SK-N-SH (cell line): ENCODE measurements around the gene DYNC1H1.

ENCODE experiments used
- CHD2 ChIP-seq: fragments of 150-350 bp; IDR thresholded peaks from 2 replicates; pipeline ENCODE4 v1.6.1; 2018; ENCODE audit warnings: low read length; ENCODE audit not compliant: partially characterized antibody
- EP300 ChIP-seq, 2 experiments: IDR thresholded peaks; 2 replicates each; pipeline versions ENCODE4 v1.4.0 to v1.6.1; 2012; ENCODE audit warnings: borderline replicate concordance in 1 of 2, low read depth in 1 of 2, low read length in 1 of 2
- POLR2AphosphoS5 ChIP-seq: IDR thresholded peaks from 2 replicates; pipeline ENCODE4 v1.6.1; 2012; ENCODE audit warnings: low read depth, low read length
- RAD21 ChIP-seq: IDR thresholded peaks from 2 replicates; pipeline ENCODE4 v1.6.1; 2012; ENCODE audit warnings: mild to moderate bottlenecking, low read length
- SIN3A ChIP-seq: IDR thresholded peaks from 2 replicates; pipeline ENCODE4 v1.6.1; 2012; ENCODE audit warnings: low read depth, mild to moderate bottlenecking, low read length, moderate library complexity, borderline replicate concordance
- SMC3 ChIP-seq: IDR thresholded peaks from 2 replicates; pipeline ENCODE4 v1.6.1; 2012; ENCODE audit warnings: low read depth, low read length, improper control_type of control experiment
- TAF1 ChIP-seq: IDR thresholded peaks from 2 replicates; pipeline ENCODE4 v1.6.1; 2012; ENCODE audit warnings: low read depth, mild to moderate bottlenecking, low read length, moderate library complexity, borderline replicate concordance
- TCF12 ChIP-seq: IDR thresholded peaks from 2 replicates; pipeline ENCODE4 v1.4.0; 2012
- TF ChIP-seq, protein P1 (sequence below): IDR thresholded peaks from 2 replicates; pipeline ENCODE4; 2012
- TF ChIP-seq, protein P2 (sequence below): fragments of 150-350 bp; IDR thresholded peaks from 2 replicates; pipeline ENCODE4 v1.6.1; 2017; ENCODE audit warnings: antibody characterized with exemption, low read length, low read depth, borderline replicate concordance
- TF ChIP-seq, protein P3 (sequence below): fragments of 200-600 bp; sonication (generic); IDR thresholded peaks from 2 replicates; pipeline ENCODE4 v1.6.1; 2017; ENCODE audit warnings: antibody characterized with exemption, mild to moderate bottlenecking, moderate library complexity
- TF ChIP-seq, protein P4 (sequence below): IDR thresholded peaks from 2 replicates; pipeline ENCODE4 v1.6.1; 2012; ENCODE audit warnings: mild to moderate bottlenecking, low read depth, low read length, moderate library complexity

DNA sequence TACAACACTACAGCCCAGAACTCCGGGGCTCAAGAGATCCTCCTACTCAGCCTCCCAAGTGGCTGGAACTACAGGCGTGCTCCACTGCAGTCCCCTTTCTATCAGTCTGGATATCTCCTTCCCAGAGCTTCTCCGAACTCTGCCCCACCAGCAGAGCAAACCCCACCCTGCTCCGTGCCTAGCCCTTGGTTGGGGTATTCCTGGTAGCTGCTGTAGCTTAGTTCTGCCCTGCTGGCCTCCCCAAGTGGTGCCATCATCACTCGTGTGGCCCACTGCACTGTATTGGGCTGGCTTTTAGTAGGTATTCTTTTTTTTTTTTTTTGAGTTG lies 113.0 kb downstream of the DYNC1H1 start:
- no peak for TF ChIP-seq SIN3A
- no peak for TF ChIP-seq TCF12
- no peak for TF ChIP-seq SMC3
- TF ChIP-seq, protein P1, sequence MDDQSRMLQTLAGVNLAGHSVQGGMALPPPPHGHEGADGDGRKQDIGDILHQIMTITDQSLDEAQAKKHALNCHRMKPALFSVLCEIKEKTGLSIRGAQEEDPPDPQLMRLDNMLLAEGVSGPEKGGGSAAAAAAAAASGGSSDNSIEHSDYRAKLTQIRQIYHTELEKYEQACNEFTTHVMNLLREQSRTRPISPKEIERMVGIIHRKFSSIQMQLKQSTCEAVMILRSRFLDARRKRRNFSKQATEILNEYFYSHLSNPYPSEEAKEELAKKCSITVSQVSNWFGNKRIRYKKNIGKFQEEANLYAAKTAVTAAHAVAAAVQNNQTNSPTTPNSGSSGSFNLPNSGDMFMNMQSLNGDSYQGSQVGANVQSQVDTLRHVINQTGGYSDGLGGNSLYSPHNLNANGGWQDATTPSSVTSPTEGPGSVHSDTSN, result no peak
- TF ChIP-seq EP300 (IDR thresholded peaks at IDR 0.05; ENCODE audit: borderline replicate concordance in 1 of 2, low read depth in 1 of 2, low read length in 1 of 2), result no peak
- TF ChIP-seq, protein P2, sequence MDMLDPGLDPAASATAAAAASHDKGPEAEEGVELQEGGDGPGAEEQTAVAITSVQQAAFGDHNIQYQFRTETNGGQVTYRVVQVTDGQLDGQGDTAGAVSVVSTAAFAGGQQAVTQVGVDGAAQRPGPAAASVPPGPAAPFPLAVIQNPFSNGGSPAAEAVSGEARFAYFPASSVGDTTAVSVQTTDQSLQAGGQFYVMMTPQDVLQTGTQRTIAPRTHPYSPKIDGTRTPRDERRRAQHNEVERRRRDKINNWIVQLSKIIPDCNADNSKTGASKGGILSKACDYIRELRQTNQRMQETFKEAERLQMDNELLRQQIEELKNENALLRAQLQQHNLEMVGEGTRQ, result no peak
- TF ChIP-seq TAF1, result no peak
- TF ChIP-seq, protein P3, sequence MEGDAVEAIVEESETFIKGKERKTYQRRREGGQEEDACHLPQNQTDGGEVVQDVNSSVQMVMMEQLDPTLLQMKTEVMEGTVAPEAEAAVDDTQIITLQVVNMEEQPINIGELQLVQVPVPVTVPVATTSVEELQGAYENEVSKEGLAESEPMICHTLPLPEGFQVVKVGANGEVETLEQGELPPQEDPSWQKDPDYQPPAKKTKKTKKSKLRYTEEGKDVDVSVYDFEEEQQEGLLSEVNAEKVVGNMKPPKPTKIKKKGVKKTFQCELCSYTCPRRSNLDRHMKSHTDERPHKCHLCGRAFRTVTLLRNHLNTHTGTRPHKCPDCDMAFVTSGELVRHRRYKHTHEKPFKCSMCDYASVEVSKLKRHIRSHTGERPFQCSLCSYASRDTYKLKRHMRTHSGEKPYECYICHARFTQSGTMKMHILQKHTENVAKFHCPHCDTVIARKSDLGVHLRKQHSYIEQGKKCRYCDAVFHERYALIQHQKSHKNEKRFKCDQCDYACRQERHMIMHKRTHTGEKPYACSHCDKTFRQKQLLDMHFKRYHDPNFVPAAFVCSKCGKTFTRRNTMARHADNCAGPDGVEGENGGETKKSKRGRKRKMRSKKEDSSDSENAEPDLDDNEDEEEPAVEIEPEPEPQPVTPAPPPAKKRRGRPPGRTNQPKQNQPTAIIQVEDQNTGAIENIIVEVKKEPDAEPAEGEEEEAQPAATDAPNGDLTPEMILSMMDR, result no peak
- TF ChIP-seq RAD21, result no peak
- TF ChIP-seq CHD2, result no peak
- no peak for TF ChIP-seq POLR2AphosphoS5
- TF ChIP-seq, protein P4, sequence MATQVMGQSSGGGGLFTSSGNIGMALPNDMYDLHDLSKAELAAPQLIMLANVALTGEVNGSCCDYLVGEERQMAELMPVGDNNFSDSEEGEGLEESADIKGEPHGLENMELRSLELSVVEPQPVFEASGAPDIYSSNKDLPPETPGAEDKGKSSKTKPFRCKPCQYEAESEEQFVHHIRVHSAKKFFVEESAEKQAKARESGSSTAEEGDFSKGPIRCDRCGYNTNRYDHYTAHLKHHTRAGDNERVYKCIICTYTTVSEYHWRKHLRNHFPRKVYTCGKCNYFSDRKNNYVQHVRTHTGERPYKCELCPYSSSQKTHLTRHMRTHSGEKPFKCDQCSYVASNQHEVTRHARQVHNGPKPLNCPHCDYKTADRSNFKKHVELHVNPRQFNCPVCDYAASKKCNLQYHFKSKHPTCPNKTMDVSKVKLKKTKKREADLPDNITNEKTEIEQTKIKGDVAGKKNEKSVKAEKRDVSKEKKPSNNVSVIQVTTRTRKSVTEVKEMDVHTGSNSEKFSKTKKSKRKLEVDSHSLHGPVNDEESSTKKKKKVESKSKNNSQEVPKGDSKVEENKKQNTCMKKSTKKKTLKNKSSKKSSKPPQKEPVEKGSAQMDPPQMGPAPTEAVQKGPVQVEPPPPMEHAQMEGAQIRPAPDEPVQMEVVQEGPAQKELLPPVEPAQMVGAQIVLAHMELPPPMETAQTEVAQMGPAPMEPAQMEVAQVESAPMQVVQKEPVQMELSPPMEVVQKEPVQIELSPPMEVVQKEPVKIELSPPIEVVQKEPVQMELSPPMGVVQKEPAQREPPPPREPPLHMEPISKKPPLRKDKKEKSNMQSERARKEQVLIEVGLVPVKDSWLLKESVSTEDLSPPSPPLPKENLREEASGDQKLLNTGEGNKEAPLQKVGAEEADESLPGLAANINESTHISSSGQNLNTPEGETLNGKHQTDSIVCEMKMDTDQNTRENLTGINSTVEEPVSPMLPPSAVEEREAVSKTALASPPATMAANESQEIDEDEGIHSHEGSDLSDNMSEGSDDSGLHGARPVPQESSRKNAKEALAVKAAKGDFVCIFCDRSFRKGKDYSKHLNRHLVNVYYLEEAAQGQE, result no peak
